Immature natural killer cell (primary cell): ENCODE results near the gene ARHGAP22. TPM values are rescaled to one million over a fixed set of nuclear protein-coding genes. Genes with fewer than 3 reads are reported as not detected.

Experiments
- DNase-seq, 3 donors: peaks; one replicate each; pipeline ENCODE4 v3.0.0; 2022; ENCODE audit warnings: mixed read lengths in 1 of 3
- H3K27ac Mint-ChIP-seq, 6 donors: one replicate each; pipeline ENCODE4 v1.8.0; 2020; ENCODE audit warnings: mixed read lengths in 6 of 6, mild to moderate bottlenecking in 5 of 6, inconsistent platforms in 4 of 6, moderate library complexity in 3 of 6
- H3K27me3 Mint-ChIP-seq, 3 donors: one replicate each; pipeline ENCODE4 v1.8.0; 2020 to 2021; ENCODE audit warnings: low read depth in 3 of 3, mild to moderate bottlenecking in 3 of 3, mixed read lengths in 3 of 3, moderate library complexity in 3 of 3, inconsistent platforms in 1 of 3
- H3K36me3 Mint-ChIP-seq, 3 donors: one replicate each; pipeline ENCODE4 v1.8.0; 2020; ENCODE audit warnings: mixed read lengths in 3 of 3, inconsistent platforms in 2 of 3, mild to moderate bottlenecking in 2 of 3
- H3K4me1 Mint-ChIP-seq, 2 donors: one replicate each; pipeline ENCODE4 v1.8.0; 2020; ENCODE audit warnings: inconsistent platforms in 2 of 2, mild to moderate bottlenecking in 2 of 2, mixed read lengths in 2 of 2, moderate library complexity in 1 of 2
- H3K4me3 Mint-ChIP-seq, 5 donors: one replicate each; pipeline ENCODE4 v1.8.0; 2020; ENCODE audit warnings: mild to moderate bottlenecking in 5 of 5, mixed read lengths in 5 of 5, inconsistent platforms in 3 of 5, moderate library complexity in 3 of 5
- H3K9me3 Mint-ChIP-seq, 6 donors: one replicate each; pipeline ENCODE4 v1.8.0; 2020; ENCODE audit warnings: mild to moderate bottlenecking in 6 of 6, mixed read lengths in 6 of 6, inconsistent platforms in 4 of 6, moderate library complexity in 3 of 6
- polyA plus RNA-seq, 3 donors: library from polyadenylated mRNA; unstranded; fragments of 300-500 nt; fragmentation: Illumina TruSeq; gene quantifications; one replicate each; pipeline ENCODE4 v1.2.3, GENCODE V29; 2021

The ARHGAP22 gene
- polyA plus RNA-seq, 3 donors from 2014 or later, result not detected

DNA sequence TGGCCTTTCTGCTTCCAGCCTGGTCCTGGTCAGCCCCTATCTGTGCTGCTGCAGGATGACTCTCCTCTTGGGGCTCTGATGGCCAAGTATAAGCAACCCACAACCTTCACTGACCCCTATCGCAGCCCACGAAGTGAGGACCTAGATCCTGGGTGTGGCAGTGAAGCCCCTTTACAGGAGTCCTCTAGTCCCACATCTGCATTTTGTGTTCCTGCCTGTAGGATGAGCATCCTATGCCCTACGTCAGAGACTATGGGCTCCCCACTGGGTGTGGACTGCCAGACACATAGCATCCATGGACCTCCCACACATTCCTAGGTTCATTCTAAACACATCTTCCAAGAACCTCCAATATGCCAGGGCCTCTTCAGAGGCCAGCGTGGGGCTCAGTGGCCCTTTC lies 29.0 kb downstream of the ARHGAP22 start:
- no peaks in the 10 kb centered on the region for H3K9me3 Mint-ChIP-seq
- no peaks in the 10 kb centered on the region for H3K4me1 Mint-ChIP-seq
- no peaks in the 10 kb centered on the region for H3K36me3 Mint-ChIP-seq
- DNase-seq, result no peak
- no peak overlapping the region for H3K4me3 Mint-ChIP-seq
- peaks cover 2 to 17% (median 6%) of the 10 kb centered on the region in 3 donors for H3K27me3 Mint-ChIP-seq
- H3K27ac Mint-ChIP-seq, result no peak overlapping the region

DNA sequence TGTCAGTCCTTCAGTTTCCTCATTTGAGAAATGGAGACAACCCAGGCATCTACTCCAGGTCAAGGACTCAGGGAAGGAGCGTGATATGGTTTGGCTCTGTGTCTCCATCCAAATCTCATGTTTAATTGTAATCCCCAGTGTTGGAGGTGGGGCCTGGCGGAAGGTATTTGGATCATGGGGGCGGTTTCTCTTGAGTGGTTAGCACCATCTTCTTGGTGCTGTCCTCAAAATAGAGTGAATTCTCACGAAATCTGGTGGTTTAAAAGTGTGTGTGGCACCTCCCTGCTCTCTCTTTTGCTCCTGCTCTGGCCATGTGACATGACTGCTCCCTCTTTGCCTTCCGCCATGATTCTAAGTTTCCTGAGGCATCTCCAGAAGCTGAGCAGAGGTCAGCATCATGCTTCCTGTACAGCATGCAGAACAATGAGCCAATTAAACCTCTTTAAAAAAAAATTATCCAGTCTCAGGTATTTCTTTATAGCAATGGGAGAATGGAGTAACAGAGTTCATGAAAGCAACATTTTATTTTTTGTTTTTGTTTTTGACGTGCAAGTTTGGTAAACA lies 30.0 kb downstream of the ARHGAP22 start:
- peaks cover 2 to 13% (median 4%) of the 10 kb centered on the region in 3 donors for H3K27me3 Mint-ChIP-seq
- H3K9me3 Mint-ChIP-seq, result no peaks in the 10 kb centered on the region
- no peaks in the 10 kb centered on the region for H3K36me3 Mint-ChIP-seq
- H3K4me3 Mint-ChIP-seq, result no peak overlapping the region
- no peak for DNase-seq
- no peaks in the 10 kb centered on the region for H3K4me1 Mint-ChIP-seq
- no peak overlapping the region for H3K27ac Mint-ChIP-seq

DNA sequence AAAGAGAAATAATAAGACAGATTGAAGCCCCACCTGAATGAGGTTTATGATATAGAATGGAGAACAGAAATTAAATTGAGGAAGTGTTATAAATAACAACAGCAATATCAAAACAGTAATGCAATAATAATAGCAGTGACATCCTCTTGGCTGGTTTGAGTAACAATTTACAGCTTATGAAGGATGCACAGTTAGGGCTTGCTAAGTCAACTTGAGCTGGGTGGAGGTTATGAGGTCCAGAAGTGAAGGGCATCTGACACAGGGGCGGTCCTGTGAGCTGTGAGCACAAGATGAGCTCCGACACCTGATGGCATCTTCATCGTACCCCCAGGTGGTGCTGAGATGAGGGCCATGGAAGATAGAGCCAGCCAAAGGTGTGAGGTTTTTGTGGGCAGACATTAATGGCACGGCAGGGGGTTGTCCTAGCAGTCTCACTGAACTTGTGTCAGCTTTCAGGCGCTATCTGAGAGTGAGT lies 30.5 kb downstream of the ARHGAP22 start:
- Mint-ChIP-seq H3K27ac (no peak overlapping the region), H3K27me3 (peaks cover 2 to 9% (median 4%) of the 10 kb centered on the region in 3 donors), H3K9me3 (no peaks in the 10 kb centered on the region), H3K4me1 (no peaks in the 10 kb centered on the region), H3K4me3 (no peak overlapping the region), H3K36me3 (no peaks in the 10 kb centered on the region)
- DNase-seq, result no peak

DNA sequence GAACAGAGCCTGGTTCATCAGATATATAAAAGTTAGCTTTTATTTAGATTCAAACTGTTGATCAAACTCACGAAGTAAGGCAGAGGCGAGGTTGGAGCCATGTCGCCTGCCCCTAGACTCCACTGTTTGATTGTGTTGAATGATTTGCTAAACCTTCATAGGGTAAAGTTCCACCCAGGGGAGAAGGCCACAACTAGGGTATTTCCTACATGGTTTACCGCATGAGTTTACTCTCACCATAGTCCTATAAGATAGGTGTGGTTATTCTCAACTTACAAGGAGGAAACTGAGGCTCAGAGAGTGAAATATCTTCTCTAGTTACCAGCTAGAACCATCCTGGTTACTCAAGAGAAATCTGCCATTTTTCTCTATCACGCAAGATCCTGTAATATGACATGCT lies 31.8 kb downstream of the ARHGAP22 start:
- DNase-seq, result no peak
- no peak overlapping the region for H3K27ac Mint-ChIP-seq
- peaks cover 1 to 3% (median 2%) of the 10 kb centered on the region in 3 donors for H3K27me3 Mint-ChIP-seq
- H3K4me3 Mint-ChIP-seq, result no peak overlapping the region
- H3K36me3 Mint-ChIP-seq, result no peaks in the 10 kb centered on the region
- H3K9me3 Mint-ChIP-seq, result no peaks in the 10 kb centered on the region
- H3K4me1 Mint-ChIP-seq, result no peaks in the 10 kb centered on the region

DNA sequence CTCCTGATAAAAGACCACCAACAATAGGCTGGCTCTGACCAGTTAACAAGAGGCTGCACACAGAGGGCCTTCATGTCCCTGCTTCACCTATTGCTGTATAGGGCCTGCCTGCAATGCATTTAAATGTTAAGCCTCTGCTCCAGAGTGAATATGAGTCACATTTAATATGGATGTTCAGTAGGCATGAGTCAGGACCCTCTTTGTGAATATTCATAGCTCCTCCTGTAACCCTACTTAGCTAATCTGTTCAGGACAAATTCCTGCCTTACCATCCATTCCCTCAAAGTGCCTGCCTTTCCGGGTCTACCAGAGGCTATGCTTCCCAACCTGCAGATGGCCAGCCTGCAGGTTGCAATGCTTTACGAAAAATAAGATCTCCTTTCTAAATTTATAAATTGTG lies 32.5 kb downstream of the ARHGAP22 start:
- no peaks in the 10 kb centered on the region for H3K9me3 Mint-ChIP-seq
- no peaks in the 10 kb centered on the region for H3K36me3 Mint-ChIP-seq
- H3K27ac Mint-ChIP-seq, result no peak overlapping the region
- H3K4me1 Mint-ChIP-seq, result no peaks in the 10 kb centered on the region
- H3K4me3 Mint-ChIP-seq, result no peak overlapping the region
- no peak for DNase-seq
- H3K27me3 Mint-ChIP-seq, result peaks cover 0 to 3% (median 2%) of the 10 kb centered on the region in 3 donors

DNA sequence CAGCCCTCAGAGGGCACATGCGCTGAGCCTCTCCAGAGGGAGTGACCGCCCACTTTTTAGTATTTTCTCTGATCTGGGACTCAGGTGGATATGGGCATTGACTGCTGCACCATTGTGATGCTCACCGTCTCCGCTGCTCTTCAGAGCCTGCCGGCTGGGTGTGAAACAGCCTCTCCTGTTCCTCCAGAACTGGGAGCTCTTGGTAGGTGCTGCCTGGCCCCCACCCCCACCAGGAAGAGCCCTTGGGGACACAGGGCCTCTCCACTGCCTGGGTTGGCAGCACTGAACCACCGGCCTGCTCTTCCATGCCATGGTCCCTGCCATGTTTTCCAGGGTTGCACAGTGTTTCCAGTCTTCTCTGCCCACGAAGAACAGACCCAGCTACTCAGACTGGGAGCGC lies 36.3 kb downstream of the ARHGAP22 start:
- H3K4me3 Mint-ChIP-seq, result no peak overlapping the region
- H3K27me3 Mint-ChIP-seq, result peaks cover 0 to 5% (median 4%) of the 10 kb centered on the region in 3 donors
- no peaks in the 10 kb centered on the region for H3K36me3 Mint-ChIP-seq
- H3K27ac Mint-ChIP-seq, result no peak overlapping the region
- DNase-seq, result no peak
- H3K4me1 Mint-ChIP-seq, result no peaks in the 10 kb centered on the region
- no peaks in the 10 kb centered on the region for H3K9me3 Mint-ChIP-seq

DNA sequence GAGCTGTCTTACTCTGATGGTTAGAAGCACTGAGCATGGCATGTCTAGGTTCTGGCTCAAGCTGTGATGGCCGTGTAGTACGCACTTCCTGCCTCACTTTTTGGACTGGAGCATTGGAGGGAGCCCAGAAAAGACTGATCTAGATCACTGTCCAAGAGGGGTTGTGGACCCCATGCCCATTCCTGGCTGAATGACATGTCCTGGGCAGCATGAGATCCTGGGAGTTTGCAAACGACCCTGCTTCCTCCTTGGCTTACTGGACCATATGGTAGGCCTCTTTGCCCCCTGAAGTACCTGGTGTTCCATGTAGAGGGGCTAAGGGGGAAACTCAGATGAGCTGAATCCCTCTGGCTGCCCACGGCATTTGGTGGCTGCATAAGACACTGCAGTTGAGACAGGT lies 36.7 kb downstream of the ARHGAP22 start:
- H3K36me3 Mint-ChIP-seq, result no peaks in the 10 kb centered on the region
- no peak overlapping the region for H3K27ac Mint-ChIP-seq
- DNase-seq, result no peak
- H3K4me1 Mint-ChIP-seq, result no peaks in the 10 kb centered on the region
- no peaks in the 10 kb centered on the region for H3K9me3 Mint-ChIP-seq
- no peak overlapping the region for H3K4me3 Mint-ChIP-seq
- H3K27me3 Mint-ChIP-seq, result peaks cover 0 to 5% (median 4%) of the 10 kb centered on the region in 3 donors

DNA sequence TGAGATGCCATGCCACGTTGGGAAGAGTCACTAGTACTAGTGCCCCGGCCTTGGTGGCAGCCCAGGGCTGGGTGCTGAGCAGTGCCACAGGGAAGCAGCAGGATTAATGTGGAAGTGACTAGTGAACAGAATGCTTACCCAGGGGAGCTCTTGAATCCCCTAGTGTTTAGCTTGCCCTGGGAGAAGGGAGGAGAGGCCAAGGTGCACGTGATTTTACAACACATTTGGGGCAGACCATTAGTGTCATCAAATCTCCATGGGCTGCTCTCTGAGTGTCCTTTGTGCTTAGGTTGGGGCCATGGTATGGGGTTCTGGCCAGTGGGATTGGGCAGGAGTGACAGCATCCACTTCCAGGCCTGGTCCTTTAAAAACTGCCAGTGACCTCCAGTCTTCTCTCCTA lies 37.5 kb downstream of the ARHGAP22 start:
- no peaks in the 10 kb centered on the region for H3K4me1 Mint-ChIP-seq
- peaks cover 0 to 5% (median 4%) of the 10 kb centered on the region in 3 donors for H3K27me3 Mint-ChIP-seq
- no peak overlapping the region for H3K27ac Mint-ChIP-seq

DNA sequence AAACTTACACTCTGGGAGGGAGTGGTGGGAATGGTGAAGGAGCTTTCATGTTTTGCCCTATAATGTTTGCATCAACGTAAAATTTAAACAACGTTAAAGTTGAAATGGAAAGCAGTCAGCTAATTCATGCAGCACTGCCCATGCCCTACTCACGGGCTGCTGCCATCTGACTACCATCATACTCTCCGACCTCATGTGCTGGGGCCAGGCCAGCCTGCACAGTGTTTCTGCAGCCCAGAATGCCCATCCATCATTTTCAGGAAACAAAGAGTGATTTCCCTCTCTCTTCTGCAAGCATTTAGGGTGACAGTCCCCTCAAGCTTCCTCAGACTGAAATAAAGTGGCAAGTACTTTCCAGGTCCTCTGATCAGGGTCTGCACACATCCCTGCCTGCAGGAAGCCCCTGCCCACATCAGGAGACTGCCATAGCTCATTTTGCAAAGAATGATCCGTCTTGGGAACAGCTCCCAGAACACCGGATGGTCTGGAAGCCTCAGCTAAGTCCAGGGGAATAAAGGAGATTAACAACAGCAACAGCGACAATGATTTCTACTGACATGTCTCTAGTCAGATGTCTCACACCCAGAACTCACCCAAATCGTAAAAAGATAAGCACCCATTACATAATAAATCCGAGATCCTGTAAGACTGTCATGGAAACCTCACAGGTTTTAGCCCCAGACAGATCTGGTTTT lies 40.3 kb downstream of the ARHGAP22 start:
- H3K36me3 Mint-ChIP-seq, result no peaks in the 10 kb centered on the region
- H3K27me3 Mint-ChIP-seq, result peaks cover 0 to 9% (median 4%) of the 10 kb centered on the region in 3 donors
- H3K4me1 Mint-ChIP-seq, result no peaks in the 10 kb centered on the region
- no peak overlapping the region for H3K27ac Mint-ChIP-seq
- H3K9me3 Mint-ChIP-seq, result no peaks in the 10 kb centered on the region
- no peak for DNase-seq
- H3K4me3 Mint-ChIP-seq, result no peak overlapping the region

More for the DNA sequence above, 37.5 kb downstream of the ARHGAP22 start:
- H3K4me3 Mint-ChIP-seq, result no peak overlapping the region
- no peaks in the 10 kb centered on the region for H3K9me3 Mint-ChIP-seq
- DNase-seq, result no peak
- no peaks in the 10 kb centered on the region for H3K36me3 Mint-ChIP-seq

DNA sequence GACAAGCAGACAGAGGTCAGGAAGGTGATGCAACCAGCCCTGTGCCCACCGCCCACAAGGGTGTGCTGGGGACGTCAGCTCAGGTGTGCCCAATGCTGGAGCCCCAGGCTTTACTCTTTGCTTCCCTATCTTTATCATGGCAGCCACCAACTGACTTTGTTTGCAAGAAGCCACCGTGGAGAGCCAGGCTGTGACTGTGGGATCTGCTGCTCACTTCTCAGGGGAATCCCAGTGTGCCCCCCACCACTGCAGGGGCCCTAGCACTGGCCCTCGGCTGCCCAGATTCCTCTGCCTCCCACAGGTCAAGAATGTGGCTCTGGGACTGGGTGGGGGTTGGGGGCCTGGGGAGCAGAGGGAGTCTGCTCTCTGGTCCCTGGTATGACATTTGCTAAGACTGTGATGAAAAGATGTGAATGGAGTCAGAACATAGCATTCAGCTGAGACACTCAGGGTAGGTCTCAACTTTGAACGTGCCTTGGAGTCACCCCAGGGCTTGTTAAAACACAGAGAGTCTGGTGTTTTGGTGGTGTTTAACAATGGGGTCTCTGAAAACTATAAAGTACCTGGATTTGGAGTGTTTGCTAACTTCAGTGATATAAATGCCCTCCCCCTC lies 47.3 kb downstream of the ARHGAP22 start:
- DNase-seq, result no peak
- no peak overlapping the region for H3K27ac Mint-ChIP-seq
- H3K4me1 Mint-ChIP-seq, result no peaks in the 10 kb centered on the region
- H3K27me3 Mint-ChIP-seq, result peaks cover 0 to 7% (median 2%) of the 10 kb centered on the region in 3 donors
- no peaks in the 10 kb centered on the region for H3K36me3 Mint-ChIP-seq
- no peak overlapping the region for H3K4me3 Mint-ChIP-seq
- no peaks in the 10 kb centered on the region for H3K9me3 Mint-ChIP-seq

DNA sequence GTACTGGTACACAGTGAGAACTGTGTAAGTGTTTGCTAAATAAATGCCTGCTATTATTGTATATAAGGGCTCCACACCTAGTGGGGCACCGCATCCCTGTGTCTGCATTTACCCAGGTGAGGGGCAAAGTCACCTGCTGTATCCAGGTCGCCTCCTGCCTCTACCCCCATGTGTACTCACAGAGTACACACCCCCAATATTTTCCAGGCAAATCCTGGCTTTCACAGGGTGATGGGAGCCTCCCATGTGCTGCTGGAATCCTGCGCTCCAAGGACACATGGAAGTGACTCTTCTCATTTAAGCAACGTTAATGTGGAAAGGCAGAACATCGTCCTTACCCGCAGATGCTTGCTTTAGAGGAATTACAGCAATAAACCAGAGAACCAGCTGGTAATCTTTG lies 48.2 kb downstream of the ARHGAP22 start:
- no peaks in the 10 kb centered on the region for H3K4me1 Mint-ChIP-seq
- no peaks in the 10 kb centered on the region for H3K36me3 Mint-ChIP-seq
- H3K9me3 Mint-ChIP-seq, result no peaks in the 10 kb centered on the region
- no peak overlapping the region for H3K4me3 Mint-ChIP-seq
- peaks cover 0 to 7% (median 2%) of the 10 kb centered on the region in 3 donors for H3K27me3 Mint-ChIP-seq
- no peak overlapping the region for H3K27ac Mint-ChIP-seq
- DNase-seq, result no peak

DNA sequence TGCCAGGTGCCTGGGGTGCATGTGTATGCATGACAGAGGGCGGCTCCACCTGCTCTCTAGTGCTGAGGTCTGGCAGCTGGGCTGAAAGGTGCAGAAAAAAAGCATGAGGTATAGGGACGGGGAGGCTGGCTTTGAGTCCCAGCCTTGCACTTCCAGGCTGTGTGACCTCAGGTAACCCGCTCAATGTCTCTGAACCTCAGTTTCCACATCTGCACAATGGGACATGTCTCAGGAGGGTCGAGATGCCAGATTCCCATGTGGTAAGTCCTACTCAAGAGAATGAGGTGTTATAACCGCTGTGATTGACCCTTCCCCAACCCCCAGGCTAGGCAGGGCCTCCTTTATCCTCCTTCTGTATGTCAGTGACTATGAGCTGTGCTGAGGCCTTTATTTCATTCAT lies 48.8 kb downstream of the ARHGAP22 start:
- Mint-ChIP-seq H3K4me1 (no peaks in the 10 kb centered on the region), H3K4me3 (no peak overlapping the region), H3K9me3 (no peaks in the 10 kb centered on the region), H3K27me3 (peaks cover 0 to 7% (median 2%) of the 10 kb centered on the region in 3 donors), H3K27ac (no peak overlapping the region), H3K36me3 (no peaks in the 10 kb centered on the region)
- no peak for DNase-seq

DNA sequence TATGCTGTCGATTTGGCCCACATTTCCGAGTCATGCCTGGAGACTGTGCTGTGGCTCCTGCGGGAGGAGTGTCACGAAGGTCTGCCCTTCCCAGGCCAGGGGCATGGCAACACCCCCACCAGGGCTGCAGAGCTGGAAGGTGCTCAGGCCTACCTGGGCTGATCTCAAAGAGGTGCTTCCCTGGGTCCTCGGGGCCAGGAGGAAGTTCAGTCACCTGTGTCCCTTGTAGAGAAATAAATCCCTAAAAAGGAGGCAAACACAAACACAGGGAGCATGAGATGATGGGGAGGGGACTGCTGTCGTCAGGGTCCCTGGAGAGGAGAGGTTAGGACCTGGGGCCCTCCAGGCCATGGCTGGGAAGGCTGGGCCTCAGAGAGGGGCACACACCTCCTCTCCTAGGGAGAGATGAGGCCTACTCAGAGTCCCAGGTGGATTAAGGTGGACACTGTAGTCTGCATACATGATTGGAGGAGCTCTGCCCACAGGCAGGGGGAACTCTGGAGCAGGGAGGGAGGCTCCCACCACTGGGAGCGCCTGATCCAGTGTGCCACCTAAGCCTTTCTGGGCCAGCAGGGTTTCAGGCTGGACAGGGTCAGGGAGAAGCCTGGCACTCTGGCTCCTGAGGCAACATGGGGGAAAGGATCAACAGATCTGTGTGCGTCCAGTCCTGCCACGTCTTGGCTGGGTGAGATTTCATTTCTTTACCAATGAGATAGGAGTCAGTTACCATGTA lies 49.4 kb downstream of the ARHGAP22 start:
- H3K36me3 Mint-ChIP-seq, result no peaks in the 10 kb centered on the region
- peaks cover 0 to 7% (median 2%) of the 10 kb centered on the region in 3 donors for H3K27me3 Mint-ChIP-seq
- no peaks in the 10 kb centered on the region for H3K4me1 Mint-ChIP-seq
- DNase-seq, result no peak
- no peak overlapping the region for H3K27ac Mint-ChIP-seq
- no peak overlapping the region for H3K4me3 Mint-ChIP-seq
- H3K9me3 Mint-ChIP-seq, result no peaks in the 10 kb centered on the region

DNA sequence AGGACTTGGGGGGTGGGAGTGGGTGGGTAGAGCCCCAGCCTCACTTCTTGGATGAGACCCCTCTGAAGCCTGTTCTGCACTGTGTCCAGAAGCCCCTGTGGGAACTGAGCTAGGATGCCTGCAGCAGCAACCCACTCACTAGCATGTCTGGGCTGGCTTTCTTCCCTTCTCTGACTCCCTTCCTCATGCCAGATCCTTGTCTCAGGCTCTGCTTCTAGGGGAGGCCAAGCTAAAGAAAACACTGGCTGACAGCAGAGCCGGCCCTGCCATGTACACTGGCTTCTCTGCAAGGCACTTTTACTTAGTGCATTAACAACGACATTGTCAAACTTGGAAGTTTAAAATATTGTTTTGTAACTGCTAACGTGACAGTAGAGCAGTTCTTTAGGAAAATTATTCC lies 50.2 kb downstream of the ARHGAP22 start:
- H3K27ac Mint-ChIP-seq, result no peak overlapping the region
- peaks cover 0 to 3% (median 2%) of the 10 kb centered on the region in 3 donors for H3K27me3 Mint-ChIP-seq
- DNase-seq, result no peak
- no peaks in the 10 kb centered on the region for H3K36me3 Mint-ChIP-seq
- no peaks in the 10 kb centered on the region for H3K9me3 Mint-ChIP-seq
- no peak overlapping the region for H3K4me3 Mint-ChIP-seq
- no peaks in the 10 kb centered on the region for H3K4me1 Mint-ChIP-seq
